Keratinocyte (primary cell): ENCODE results near the gene PRSS36. TPM values are rescaled to one million over a fixed set of nuclear protein-coding genes. Genes with fewer than 3 reads are reported as not detected.

Experiments used
- DNase-seq: peaks from one replicate; pipeline ENCODE4 v3.0.0-alpha.2; 2011; ENCODE audit warnings: low read depth, missing footprints, low spot score
- FAIRE-seq: peaks from 2 replicates; lab custom pipeline; 2011; peaks lifted over from hg19 to GRCh38; lab: Jason Lieb, UNC
- H2AFZ ChIP-seq: 2 replicates; pipeline ENCODE4 v1.6.0; 2012; ENCODE audit warnings: low read length, control low read depth, inconsistent platforms; ENCODE audit not compliant: control insufficient read depth
- H3K27ac ChIP-seq: 2 replicates; pipeline ENCODE4 v1.5.1; 2011; ENCODE audit warnings: low read length; ENCODE audit not compliant: control insufficient read depth, insufficient read depth
- H3K27me3 ChIP-seq: 3 replicates; pipeline ENCODE4 v1.6.0; 2011; ENCODE audit warnings: low read length; ENCODE audit not compliant: control insufficient read depth, insufficient read depth; ENCODE audit errors: extremely low read depth
- H3K36me3 ChIP-seq, 2 experiments: 2 replicates in 1 of 2; 3 replicates in 1 of 2; pipeline ENCODE4 v1.5.1; 2011; ENCODE audit warnings: low read length in 2 of 2, mild to moderate bottlenecking in 1 of 2; ENCODE audit not compliant: control insufficient read depth in 2 of 2, insufficient read depth in 2 of 2; ENCODE audit errors: extremely low read depth in 1 of 2
- H3K4me1 ChIP-seq: 3 replicates; pipeline ENCODE4 v1.5.1; 2011; ENCODE audit warnings: low read length; ENCODE audit not compliant: control insufficient read depth, insufficient read depth; ENCODE audit errors: extremely low read depth
- H3K4me2 ChIP-seq: 3 replicates; pipeline ENCODE4 v1.6.0; 2011; ENCODE audit warnings: low read depth, low read length; ENCODE audit not compliant: control insufficient read depth, insufficient read depth; ENCODE audit errors: extremely low read depth
- H3K4me3 ChIP-seq, 3 experiments: fragments of 200-600 bp in 1 of 3; sonication (generic) in 1 of 3; 2 replicates in 2 of 3; 3 replicates in 1 of 3; pipeline ENCODE4 v1.5.1; 2011 to 2016; ENCODE audit warnings: low read length in 3 of 3, mild to moderate bottlenecking in 3 of 3, control low read depth in 2 of 3, inconsistent platforms in 1 of 3, low read depth in 1 of 3, mixed read lengths in 1 of 3, mixed run types in 1 of 3, moderate library complexity in 1 of 3; ENCODE audit not compliant: control insufficient read depth in 2 of 3, insufficient read depth in 2 of 3; ENCODE audit errors: extremely low read depth in 1 of 3
- H3K79me2 ChIP-seq: 2 replicates; pipeline ENCODE4 v1.6.0; 2012; ENCODE audit warnings: low read length; ENCODE audit not compliant: control insufficient read depth, insufficient read depth
- H3K9ac ChIP-seq: 3 replicates; pipeline ENCODE4 v1.6.0; 2011; ENCODE audit warnings: low read length; ENCODE audit not compliant: control insufficient read depth, insufficient read depth; ENCODE audit errors: extremely low read depth
- H3K9me1 ChIP-seq: 3 replicates; pipeline ENCODE4 v1.6.0; 2011; ENCODE audit warnings: low read length; ENCODE audit not compliant: control insufficient read depth, insufficient read depth; ENCODE audit errors: extremely low read depth
- H3K9me3 ChIP-seq: 2 replicates; pipeline ENCODE4 v1.5.1; 2012; ENCODE audit warnings: low read depth, low read length; ENCODE audit not compliant: control insufficient read depth
- H4K20me1 ChIP-seq: 3 replicates; pipeline ENCODE4 v1.6.0; 2011; ENCODE audit warnings: low read length; ENCODE audit not compliant: control insufficient read depth, insufficient read depth; ENCODE audit errors: extremely low read depth
- EZH2 ChIP-seq: IDR thresholded peaks from one replicate; pipeline ENCODE4 v1.6.1; 2012; ENCODE audit warnings: inconsistent platforms, mild to moderate bottlenecking, low read length, moderate library complexity
- dilution Hi-C: fragments of 300-500 bp; cut with MboI; formaldehyde crosslinking; loops from one replicate; pipeline ENCODE4 v1.7.0; 2020; ENCODE audit warnings: low sequenced_read_pairs; ENCODE audit not compliant: extremely low pct_ligation_motif_present
- polyA plus RNA-seq, 5 experiments: library from polyadenylated mRNA; depleted of rRNA in 3 of 5; stranded (reverse) in 3 of 5; stranded (forward) in 1 of 5; unstranded in 1 of 5; fragments of >200 nt; gene quantifications; 1 replicate in 1 of 5; 2 replicates in 3 of 5; 3 replicates in 1 of 5; pipeline versions ENCODE4 v1.2.1 to v1.2.3, GENCODE V29; 2011 to 2012; ENCODE audit warnings: missing spikeins in 2 of 5, low read depth in 1 of 5, low replicate concordance in 1 of 5
- TF ChIP-seq, protein P1 (sequence below), 3 experiments: IDR thresholded peaks in 1 of 3; conservative IDR thresholded peaks in 1 of 3; optimal IDR thresholded peaks in 1 of 3; 2 replicates in 2 of 3; 3 replicates in 1 of 3; pipeline versions ENCODE3 to v1.5.1; 2011; ENCODE audit warnings: low read length in 3 of 3, mild to moderate bottlenecking in 3 of 3, moderate library complexity in 2 of 3, control low read depth in 1 of 3, inconsistent platforms in 1 of 3; ENCODE audit not compliant: insufficient read depth in 2 of 3; ENCODE audit errors: extremely low read depth in 1 of 3

Gene PRSS36
- polyA plus RNA-seq, 1 donor (not counting 4 experiments of a cell fraction or from before 2014, with no cell fraction given) = 0.43 TPM

DNA sequence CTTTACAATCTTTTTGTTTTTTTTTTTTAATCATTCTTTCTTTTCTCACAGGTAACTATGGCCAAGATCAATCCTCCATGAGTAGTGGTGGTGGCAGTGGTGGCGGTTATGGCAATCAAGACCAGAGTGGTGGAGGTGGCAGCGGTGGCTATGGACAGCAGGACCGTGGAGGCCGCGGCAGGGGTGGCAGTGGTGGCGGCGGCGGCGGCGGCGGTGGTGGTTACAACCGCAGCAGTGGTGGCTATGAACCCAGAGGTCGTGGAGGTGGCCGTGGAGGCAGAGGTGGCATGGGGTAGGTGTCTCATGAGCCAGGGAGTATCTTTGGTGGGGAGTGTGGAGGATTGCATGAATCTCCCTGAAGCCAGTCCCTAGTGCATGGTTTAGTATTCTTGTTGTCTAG lies 35.0 kb upstream of the PRSS36 start:
- dilution Hi-C loops = no loop called here

DNA sequence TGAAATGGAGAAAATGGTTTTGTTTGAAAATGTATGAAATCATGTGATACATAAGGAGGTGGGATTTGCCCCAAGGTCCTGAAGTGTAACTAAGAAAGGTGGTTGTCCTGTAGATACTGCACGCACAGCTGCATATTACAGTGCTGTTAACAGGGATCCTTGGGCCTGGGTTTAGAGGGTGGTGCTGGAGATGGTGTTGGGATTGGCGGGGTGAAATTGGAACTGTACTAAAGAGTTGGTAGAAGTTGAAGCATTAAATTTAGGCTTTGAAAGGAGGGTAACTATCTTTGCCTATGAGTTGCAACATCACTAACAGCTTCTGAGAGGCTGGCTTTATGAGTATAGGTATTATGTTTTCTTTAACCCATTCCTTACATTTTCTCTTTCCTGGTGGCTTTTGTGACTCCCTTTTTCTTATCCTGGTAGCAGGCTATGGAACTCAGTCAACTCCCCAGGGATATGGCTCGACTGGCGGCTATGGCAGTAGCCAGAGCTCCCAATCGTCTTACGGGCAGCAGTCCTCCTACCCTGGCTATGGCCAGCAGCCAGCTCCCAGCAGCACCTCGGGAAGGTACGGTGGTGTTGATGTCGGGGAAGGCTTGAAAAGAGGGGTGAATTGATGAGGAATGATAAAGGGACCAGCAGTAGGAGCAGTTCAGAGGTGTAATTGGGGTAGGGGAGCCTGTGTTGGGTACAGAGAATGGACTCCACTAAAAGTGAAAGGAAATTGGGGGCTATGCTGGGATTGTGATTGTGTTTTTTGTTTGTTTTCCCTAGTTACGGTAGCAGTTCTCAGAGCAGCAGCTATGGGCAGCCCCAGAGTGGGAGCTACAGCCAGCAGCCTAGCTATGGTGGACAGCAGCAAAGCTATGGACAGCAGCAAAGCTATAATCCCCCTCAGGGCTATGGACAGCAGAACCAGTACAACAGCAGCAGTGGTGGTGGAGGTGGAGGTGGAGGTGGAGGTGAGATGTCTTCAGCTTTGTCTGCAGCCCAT lies 33.9 kb upstream of the PRSS36 start:
- H3K4me1 ChIP-seq = peaks cover 21% of the 10 kb centered on the region
- DNase-seq (no peak), FAIRE-seq (no peak)
- TF ChIP-seq, protein P1, sequence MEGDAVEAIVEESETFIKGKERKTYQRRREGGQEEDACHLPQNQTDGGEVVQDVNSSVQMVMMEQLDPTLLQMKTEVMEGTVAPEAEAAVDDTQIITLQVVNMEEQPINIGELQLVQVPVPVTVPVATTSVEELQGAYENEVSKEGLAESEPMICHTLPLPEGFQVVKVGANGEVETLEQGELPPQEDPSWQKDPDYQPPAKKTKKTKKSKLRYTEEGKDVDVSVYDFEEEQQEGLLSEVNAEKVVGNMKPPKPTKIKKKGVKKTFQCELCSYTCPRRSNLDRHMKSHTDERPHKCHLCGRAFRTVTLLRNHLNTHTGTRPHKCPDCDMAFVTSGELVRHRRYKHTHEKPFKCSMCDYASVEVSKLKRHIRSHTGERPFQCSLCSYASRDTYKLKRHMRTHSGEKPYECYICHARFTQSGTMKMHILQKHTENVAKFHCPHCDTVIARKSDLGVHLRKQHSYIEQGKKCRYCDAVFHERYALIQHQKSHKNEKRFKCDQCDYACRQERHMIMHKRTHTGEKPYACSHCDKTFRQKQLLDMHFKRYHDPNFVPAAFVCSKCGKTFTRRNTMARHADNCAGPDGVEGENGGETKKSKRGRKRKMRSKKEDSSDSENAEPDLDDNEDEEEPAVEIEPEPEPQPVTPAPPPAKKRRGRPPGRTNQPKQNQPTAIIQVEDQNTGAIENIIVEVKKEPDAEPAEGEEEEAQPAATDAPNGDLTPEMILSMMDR (optimal IDR thresholded peaks at IDR 0.05 in 1 of 3, IDR thresholded peaks at IDR 0.05 in 1 of 3, conservative IDR thresholded peaks at IDR 0.05 in 1 of 3; ENCODE audit: extremely low read depth in 1 of 3, insufficient read depth in 2 of 3, low read length in 3 of 3) = no peak
- TF ChIP-seq EZH2 = no peak
- dilution Hi-C loops = no loop called here
- H3K36me3 ChIP-seq = peaks cover 37 to 67% of the 10 kb centered on the region in 2 experiments
- no peaks in the 10 kb centered on the region for H3K9me3 ChIP-seq
- H3K27me3 ChIP-seq = no peaks in the 10 kb centered on the region
- peaks cover 6% of the 10 kb centered on the region for H3K9me1 ChIP-seq
- H3K79me2 ChIP-seq = peaks cover 81% of the 10 kb centered on the region
- peaks cover 46% of the 10 kb centered on the region for H4K20me1 ChIP-seq
- H3K27ac ChIP-seq = no peak overlapping the region
- no peak overlapping the region for H2AFZ ChIP-seq
- H3K9ac ChIP-seq = no peak overlapping the region
- H3K4me3 ChIP-seq = no peak overlapping the region
- no peak overlapping the region for H3K4me2 ChIP-seq

More for the DNA sequence above, 35.0 kb upstream of the PRSS36 start:
- DNase-seq (no peak), FAIRE-seq (no peak)
- H3K4me1 ChIP-seq = peaks cover 16% of the 10 kb centered on the region
- no peaks in the 10 kb centered on the region for H3K9me3 ChIP-seq
- H4K20me1 ChIP-seq = peaks cover 47% of the 10 kb centered on the region
- H3K27me3 ChIP-seq = no peaks in the 10 kb centered on the region
- no peak overlapping the region for H3K9ac ChIP-seq
- H3K9me1 ChIP-seq = peaks cover 6% of the 10 kb centered on the region
- no peak overlapping the region for H3K27ac ChIP-seq
- peaks cover 84% of the 10 kb centered on the region for H3K79me2 ChIP-seq
- TF ChIP-seq EZH2 = no peak
- TF ChIP-seq, protein P1 (optimal IDR thresholded peaks at IDR 0.05 in 1 of 3, IDR thresholded peaks at IDR 0.05 in 1 of 3, conservative IDR thresholded peaks at IDR 0.05 in 1 of 3; ENCODE audit: extremely low read depth in 1 of 3, insufficient read depth in 2 of 3, low read length in 3 of 3) = no peak
- no peak overlapping the region for H3K4me2 ChIP-seq
- H3K36me3 ChIP-seq = peaks cover 45 to 79% of the 10 kb centered on the region in 2 experiments
- no peak overlapping the region for H3K4me3 ChIP-seq
- H2AFZ ChIP-seq = no peak overlapping the region
